ENCODE measurements around the gene PMPCA. TPM values are rescaled to one million over a fixed set of nuclear protein-coding genes. Genes with fewer than 3 reads are reported as not detected.

PMPCA gene
- total and polyA plus RNA-seq, 2 donors (not counting 3 experiments of a cell fraction or from before 2014, with no cell fraction given) = 69.0 to 75.3 TPM

DNA sequence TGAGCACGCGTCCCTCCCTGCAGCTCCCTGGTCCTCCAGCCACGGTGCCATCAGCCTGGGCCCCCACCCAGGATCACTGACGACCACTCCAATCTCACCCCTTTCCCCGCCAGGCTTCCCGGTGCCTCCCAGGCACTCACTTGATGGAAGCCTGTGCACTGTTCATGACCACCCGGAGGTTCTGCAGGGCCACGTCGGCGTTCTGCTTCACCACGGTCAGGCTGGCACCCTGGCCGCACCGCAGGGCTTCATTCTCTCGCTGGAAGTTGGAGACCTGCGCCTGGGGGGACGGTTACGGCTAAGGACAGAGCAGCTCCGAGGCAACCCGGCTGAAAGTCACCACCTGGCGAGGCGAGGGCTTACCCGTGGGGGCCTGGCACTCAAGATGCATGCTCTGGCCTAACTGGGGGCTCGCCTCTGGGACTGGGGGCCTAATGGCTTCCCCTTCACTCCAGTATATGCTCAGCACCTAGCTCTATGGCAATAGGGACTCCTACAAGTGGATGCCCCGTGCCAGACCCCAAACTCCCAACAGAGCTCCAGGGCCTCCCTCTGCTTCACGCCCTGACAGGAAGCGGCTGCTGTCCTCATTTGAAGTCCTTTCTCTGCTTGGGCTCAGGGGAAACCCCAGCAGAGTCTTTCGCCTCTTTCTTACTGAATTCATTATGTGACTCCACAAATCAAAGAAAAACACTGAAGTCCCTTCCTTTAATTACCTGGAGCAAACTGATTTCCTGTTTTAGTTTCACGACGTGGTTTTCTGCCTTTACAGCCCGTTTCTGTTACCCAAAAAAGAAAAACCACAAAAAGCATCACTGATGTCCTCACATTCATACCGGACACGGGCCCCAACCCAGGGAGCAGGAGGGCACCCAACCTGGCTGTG is 6.3 kb upstream of the PMPCA start:
- Histone ChIP-seq H3K36me3 (ENCODE audit: control insufficient read depth in 2 of 2, extremely low read depth in 1 of 2, insufficient read depth in 2 of 2, low read length in 2 of 2) (peaks cover 0 to 19% of the 10 kb centered on the region in 2 experiments), H3K79me2 (ENCODE audit: control insufficient read depth, insufficient read depth, low read length) (peaks cover 14% of the 10 kb centered on the region), H2AFZ (ENCODE audit: low read depth, low read length) (no peak overlapping the region), H3K4me3 (replicated peaks in 1 of 3; ENCODE audit: insufficient read depth in 1 of 3, low read depth in 1 of 3, low read length in 3 of 3) (no peak overlapping the region), H3K27ac (ENCODE audit: insufficient read depth, low read depth, low read length) (no peak overlapping the region), H3K9me3 (replicated peaks; ENCODE audit: control insufficient read depth, insufficient read depth, low read length) (no peaks in the 10 kb centered on the region), H3K4me2 (ENCODE audit: insufficient read depth, low read length) (no peak overlapping the region), H4K20me1 (replicated peaks; ENCODE audit: control insufficient read depth, extremely low read depth, insufficient read depth, low read length) (no peaks in the 10 kb centered on the region), H3K9me1 (replicated peaks; ENCODE audit: control insufficient read depth, extremely low read depth, insufficient read depth, low read length) (no peaks in the 10 kb centered on the region), H3K27me3 (ENCODE audit: control insufficient read depth in 2 of 2, insufficient read depth in 2 of 2, low read length in 2 of 2) (no peaks in the 10 kb centered on the region), H3K9ac (replicated peaks; ENCODE audit: extremely low read depth, insufficient read depth, low read length) (no peak overlapping the region), H3K4me1 (ENCODE audit: control insufficient read depth, extremely low read depth, insufficient read depth, low read length) (peaks cover 9% of the 10 kb centered on the region)
- BruUV-seq (replicated peaks) = no TSS peak
- DNase-seq (ENCODE audit: low read depth, low spot score) = no peak
- CTCF ChIA-PET = no interaction called here
- FAIRE-seq = no peak
- dilution Hi-C loops (cut with MboI; ENCODE audit: extremely low pct_ligation_motif_present, low sequenced_read_pairs) (no loop called here), intact Hi-C loops (cut with micrococcal nuclease) (no loop called here)
- POLR2A ChIA-PET = no interaction called here
- no peak for TF ChIP-seq GATA2 (IDR thresholded peaks at IDR 0.05; ENCODE audit: insufficient read depth, insufficient read length, low read depth, low read length)
- TF ChIP-seq, protein P1, sequence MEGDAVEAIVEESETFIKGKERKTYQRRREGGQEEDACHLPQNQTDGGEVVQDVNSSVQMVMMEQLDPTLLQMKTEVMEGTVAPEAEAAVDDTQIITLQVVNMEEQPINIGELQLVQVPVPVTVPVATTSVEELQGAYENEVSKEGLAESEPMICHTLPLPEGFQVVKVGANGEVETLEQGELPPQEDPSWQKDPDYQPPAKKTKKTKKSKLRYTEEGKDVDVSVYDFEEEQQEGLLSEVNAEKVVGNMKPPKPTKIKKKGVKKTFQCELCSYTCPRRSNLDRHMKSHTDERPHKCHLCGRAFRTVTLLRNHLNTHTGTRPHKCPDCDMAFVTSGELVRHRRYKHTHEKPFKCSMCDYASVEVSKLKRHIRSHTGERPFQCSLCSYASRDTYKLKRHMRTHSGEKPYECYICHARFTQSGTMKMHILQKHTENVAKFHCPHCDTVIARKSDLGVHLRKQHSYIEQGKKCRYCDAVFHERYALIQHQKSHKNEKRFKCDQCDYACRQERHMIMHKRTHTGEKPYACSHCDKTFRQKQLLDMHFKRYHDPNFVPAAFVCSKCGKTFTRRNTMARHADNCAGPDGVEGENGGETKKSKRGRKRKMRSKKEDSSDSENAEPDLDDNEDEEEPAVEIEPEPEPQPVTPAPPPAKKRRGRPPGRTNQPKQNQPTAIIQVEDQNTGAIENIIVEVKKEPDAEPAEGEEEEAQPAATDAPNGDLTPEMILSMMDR (IDR thresholded peaks at IDR 0.05; ENCODE audit: extremely low read depth in 1 of 2, insufficient read depth in 1 of 2, low read depth in 1 of 2, low read length in 2 of 2) = no peak
- no peak for TF ChIP-seq MYC (IDR thresholded peaks at IDR 0.05; ENCODE audit: low read depth, low read length)
- no peak for TF ChIP-seq FOS (IDR thresholded peaks at IDR 0.05; ENCODE audit: borderline replicate concordance, insufficient read depth, low read length)
- TF ChIP-seq, protein P2, sequence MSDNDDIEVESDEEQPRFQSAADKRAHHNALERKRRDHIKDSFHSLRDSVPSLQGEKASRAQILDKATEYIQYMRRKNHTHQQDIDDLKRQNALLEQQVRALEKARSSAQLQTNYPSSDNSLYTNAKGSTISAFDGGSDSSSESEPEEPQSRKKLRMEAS (IDR thresholded peaks at IDR 0.05; ENCODE audit: insufficient read depth, insufficient read length) = no peak
- no peak for TF ChIP-seq POLR2AphosphoS5 (IDR thresholded peaks at IDR 0.05; ENCODE audit: insufficient read depth, low read depth, low read length)
- no peak for TF ChIP-seq POLR2A (IDR thresholded peaks at IDR 0.05; ENCODE audit: low read depth, low read length)
- TF ChIP-seq JUN (IDR thresholded peaks at IDR 0.05; ENCODE audit: borderline replicate concordance, insufficient read depth, insufficient read length, low read depth) = no peak
- TF ChIP-seq EZH2 (IDR thresholded peaks at IDR 0.05; ENCODE audit: borderline replicate concordance, low read depth, low read length, severe bottlenecking) = no peak

Data from endothelial cell of umbilical vein (primary cell).